ENCODE data around the gene RRBP1. TPM values are rescaled to one million over a fixed set of nuclear protein-coding genes. Genes with fewer than 3 reads are reported as not detected.

RRBP1 gene
- total RNA-seq, 1 experiment from 2014 or later = 45.3 TPM

- intact Hi-C loops (cut with micrococcal nuclease; ENCODE audit: unreplicated experiment) = no loop called here
- no peaks in the 10 kb centered on the region for H3K27me3 Mint-ChIP-seq (ENCODE audit: unreplicated experiment)
- H3K27ac Mint-ChIP-seq (ENCODE audit: unreplicated experiment) = no peak overlapping the region
- H3K36me3 Mint-ChIP-seq (ENCODE audit: insufficient read depth, unreplicated experiment) = no peaks in the 10 kb centered on the region
- no peak for DNase-seq
- no peak for TF ChIP-seq CTCF (IDR thresholded peaks at IDR 0.05; ENCODE audit: unreplicated experiment)
- no peak overlapping the region for H3K4me3 Mint-ChIP-seq (ENCODE audit: low read depth, unreplicated experiment)
- no peaks in the 10 kb centered on the region for H3K4me1 Mint-ChIP-seq (ENCODE audit: low read depth, unreplicated experiment)
- no TSS peak for BruUV-seq (replicated peaks)
- H3K9me3 Mint-ChIP-seq (ENCODE audit: low read depth, unreplicated experiment) = no peaks in the 10 kb centered on the region
- CTCF ChIA-PET = no interaction called here
These were observed 46.5 kb downstream of the RRBP1 start for GRCh38 chr20:17635332-17636244.

- Mint-ChIP-seq H3K27ac (ENCODE audit: unreplicated experiment) (no peak overlapping the region), H3K27me3 (ENCODE audit: unreplicated experiment) (no peaks in the 10 kb centered on the region), H3K4me1 (ENCODE audit: low read depth, unreplicated experiment) (no peaks in the 10 kb centered on the region), H3K4me3 (ENCODE audit: low read depth, unreplicated experiment) (no peak overlapping the region), H3K36me3 (ENCODE audit: insufficient read depth, unreplicated experiment) (no peaks in the 10 kb centered on the region), H3K9me3 (ENCODE audit: low read depth, unreplicated experiment) (no peaks in the 10 kb centered on the region)
- no TSS peak for BruUV-seq (replicated peaks)
- no peak for TF ChIP-seq CTCF (IDR thresholded peaks at IDR 0.05; ENCODE audit: unreplicated experiment)
- CTCF ChIA-PET = no interaction called here
- intact Hi-C loops (cut with micrococcal nuclease; ENCODE audit: unreplicated experiment) = no loop called here
- no peak for DNase-seq
These were observed 47.2 kb downstream of the RRBP1 start for GRCh38 chr20:17634661-17635331.

GRCh38 chr20:17633850-17634500, 48.1 kb downstream of the RRBP1 start:
- Mint-ChIP-seq H3K4me1 (ENCODE audit: low read depth, unreplicated experiment) (no peaks in the 10 kb centered on the region), H3K36me3 (ENCODE audit: insufficient read depth, unreplicated experiment) (no peaks in the 10 kb centered on the region), H3K4me3 (ENCODE audit: low read depth, unreplicated experiment) (no peak overlapping the region), H3K9me3 (ENCODE audit: low read depth, unreplicated experiment) (no peaks in the 10 kb centered on the region), H3K27me3 (ENCODE audit: unreplicated experiment) (no peaks in the 10 kb centered on the region), H3K27ac (ENCODE audit: unreplicated experiment) (no peak overlapping the region)
- no peak for DNase-seq
- no peak for TF ChIP-seq CTCF (IDR thresholded peaks at IDR 0.05; ENCODE audit: unreplicated experiment)
- BruUV-seq (replicated peaks) = no TSS peak
- CTCF ChIA-PET = no interaction called here
- intact Hi-C loops (cut with micrococcal nuclease; ENCODE audit: unreplicated experiment) = no loop called here

- no peak for TF ChIP-seq CTCF (IDR thresholded peaks at IDR 0.05; ENCODE audit: unreplicated experiment)
- Mint-ChIP-seq H3K27ac (ENCODE audit: unreplicated experiment) (no peak overlapping the region), H3K4me3 (ENCODE audit: low read depth, unreplicated experiment) (no peak overlapping the region), H3K36me3 (ENCODE audit: insufficient read depth, unreplicated experiment) (peaks cover 1% of the 10 kb centered on the region), H3K9me3 (ENCODE audit: low read depth, unreplicated experiment) (no peaks in the 10 kb centered on the region), H3K4me1 (ENCODE audit: low read depth, unreplicated experiment) (no peaks in the 10 kb centered on the region), H3K27me3 (ENCODE audit: unreplicated experiment) (no peaks in the 10 kb centered on the region)
- CTCF ChIA-PET = no interaction called here
- intact Hi-C loops (cut with micrococcal nuclease; ENCODE audit: unreplicated experiment) = no loop called here
- BruUV-seq (replicated peaks) = no TSS peak
- no peak for DNase-seq
These were observed 48.7 kb downstream of the RRBP1 start for GRCh38 chr20:17633221-17633849.

All from Calu3 (cell line).